ENCODE measurements around the gene PLPP3.
A peak's percentile ranks its signal among the peaks of the same experiment; 100 is the strongest.

PLPP3 gene

DNA sequence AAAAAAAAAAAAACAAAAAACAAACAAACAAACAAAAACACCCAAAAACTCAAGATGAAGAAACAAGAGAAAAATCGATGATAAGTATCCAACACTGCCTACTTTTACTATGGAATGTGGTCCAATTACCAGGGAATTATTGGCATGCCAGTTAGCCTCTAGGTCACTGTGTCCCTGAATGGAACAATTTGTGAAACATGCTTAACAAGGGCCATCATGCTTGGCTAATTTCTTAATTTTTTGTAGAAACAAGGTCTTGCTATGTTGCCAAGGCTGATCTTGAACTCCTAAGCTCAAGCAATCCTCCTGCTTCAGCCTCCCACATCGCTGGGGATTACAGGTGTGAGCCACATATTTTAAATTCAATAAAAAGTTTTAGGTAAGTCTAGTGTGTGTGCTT, 23.9 kb downstream of the PLPP3 start:
- DNase-seq (ENCODE audit: low read depth) = no peak

DNA sequence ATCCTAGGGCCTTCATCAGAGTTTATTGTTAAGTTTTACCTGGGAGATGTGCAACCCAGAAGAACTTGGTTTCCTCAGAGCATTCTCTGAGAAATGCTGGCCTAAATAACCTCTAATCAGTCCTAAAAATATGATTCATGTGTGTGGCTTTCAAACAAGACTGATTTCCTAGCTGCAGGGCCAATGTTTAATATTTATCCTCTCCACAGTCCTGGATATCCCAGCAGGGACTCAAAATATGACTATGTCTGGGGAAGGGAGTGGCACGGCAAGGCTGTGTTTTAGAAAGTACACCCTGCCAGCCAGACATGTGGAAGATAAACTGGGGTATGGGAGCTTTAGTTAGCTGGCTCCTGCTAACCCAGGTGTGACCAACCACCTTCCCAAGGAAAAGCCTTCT, 26.3 kb downstream of the PLPP3 start:
- H3K4me3 ChIP-seq (replicated peaks; ENCODE audit: low read depth, low read length) = no peak overlapping the region
- TF ChIP-seq, protein P1, sequence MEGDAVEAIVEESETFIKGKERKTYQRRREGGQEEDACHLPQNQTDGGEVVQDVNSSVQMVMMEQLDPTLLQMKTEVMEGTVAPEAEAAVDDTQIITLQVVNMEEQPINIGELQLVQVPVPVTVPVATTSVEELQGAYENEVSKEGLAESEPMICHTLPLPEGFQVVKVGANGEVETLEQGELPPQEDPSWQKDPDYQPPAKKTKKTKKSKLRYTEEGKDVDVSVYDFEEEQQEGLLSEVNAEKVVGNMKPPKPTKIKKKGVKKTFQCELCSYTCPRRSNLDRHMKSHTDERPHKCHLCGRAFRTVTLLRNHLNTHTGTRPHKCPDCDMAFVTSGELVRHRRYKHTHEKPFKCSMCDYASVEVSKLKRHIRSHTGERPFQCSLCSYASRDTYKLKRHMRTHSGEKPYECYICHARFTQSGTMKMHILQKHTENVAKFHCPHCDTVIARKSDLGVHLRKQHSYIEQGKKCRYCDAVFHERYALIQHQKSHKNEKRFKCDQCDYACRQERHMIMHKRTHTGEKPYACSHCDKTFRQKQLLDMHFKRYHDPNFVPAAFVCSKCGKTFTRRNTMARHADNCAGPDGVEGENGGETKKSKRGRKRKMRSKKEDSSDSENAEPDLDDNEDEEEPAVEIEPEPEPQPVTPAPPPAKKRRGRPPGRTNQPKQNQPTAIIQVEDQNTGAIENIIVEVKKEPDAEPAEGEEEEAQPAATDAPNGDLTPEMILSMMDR (IDR thresholded peaks at IDR 0.05; ENCODE audit: low read length, missing control alignments) = no peak
- DNase-seq (ENCODE audit: low read depth) = no peak

More for the DNA sequence above, 23.9 kb downstream of the PLPP3 start:
- TF ChIP-seq, protein P1 (IDR thresholded peaks at IDR 0.05; ENCODE audit: low read length, missing control alignments) = no peak
- H3K4me3 ChIP-seq (replicated peaks; ENCODE audit: low read depth, low read length) = no peak overlapping the region

DNA sequence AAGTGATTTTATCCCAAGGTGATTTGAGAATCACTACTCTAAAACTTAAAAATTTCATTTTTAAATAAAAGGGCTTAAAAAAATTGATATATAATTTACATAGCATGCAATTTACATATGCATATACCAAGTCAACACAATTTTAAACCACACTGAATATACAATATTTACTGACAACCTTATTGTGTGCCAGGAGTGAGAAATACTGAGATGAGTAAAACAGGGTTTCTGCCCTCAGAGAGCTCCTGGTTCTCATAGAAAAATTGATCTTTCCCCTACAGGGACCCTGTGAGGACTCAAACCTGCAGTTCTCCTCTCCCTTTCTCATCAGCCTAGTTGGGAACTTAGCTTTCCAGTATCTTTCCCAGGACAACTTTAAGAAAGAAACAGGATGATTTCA, 27.0 kb downstream of the PLPP3 start:
- no peak for DNase-seq (ENCODE audit: low read depth)
- H3K4me3 ChIP-seq (replicated peaks; ENCODE audit: low read depth, low read length) = no peak overlapping the region
- TF ChIP-seq, protein P1 (IDR thresholded peaks at IDR 0.05; ENCODE audit: low read length, missing control alignments) = no peak

DNA sequence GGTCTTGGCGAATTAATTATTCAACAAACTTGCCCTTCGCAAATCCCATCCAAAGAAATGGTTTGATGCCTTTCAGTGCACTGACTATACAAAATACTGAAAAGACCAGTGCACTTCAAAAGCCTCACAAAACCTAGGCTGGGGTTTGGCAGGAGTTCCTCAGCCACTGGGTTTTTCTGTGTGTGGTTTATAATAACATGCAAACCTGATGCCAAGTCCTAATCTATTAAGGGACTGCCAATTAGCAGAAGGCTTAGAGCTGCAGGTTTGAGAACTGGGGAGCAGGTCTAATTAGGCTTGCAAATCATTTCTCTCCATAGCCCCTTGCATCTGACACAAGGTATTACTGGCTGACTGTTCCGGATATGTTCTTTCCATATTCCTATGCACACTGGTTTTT, 27.7 kb downstream of the PLPP3 start:
- no peak for DNase-seq (ENCODE audit: low read depth)
- no peak overlapping the region for H3K4me3 ChIP-seq (replicated peaks; ENCODE audit: low read depth, low read length)
- TF ChIP-seq, protein P1 (IDR thresholded peaks at IDR 0.05; ENCODE audit: low read length, missing control alignments) = no peak

DNA sequence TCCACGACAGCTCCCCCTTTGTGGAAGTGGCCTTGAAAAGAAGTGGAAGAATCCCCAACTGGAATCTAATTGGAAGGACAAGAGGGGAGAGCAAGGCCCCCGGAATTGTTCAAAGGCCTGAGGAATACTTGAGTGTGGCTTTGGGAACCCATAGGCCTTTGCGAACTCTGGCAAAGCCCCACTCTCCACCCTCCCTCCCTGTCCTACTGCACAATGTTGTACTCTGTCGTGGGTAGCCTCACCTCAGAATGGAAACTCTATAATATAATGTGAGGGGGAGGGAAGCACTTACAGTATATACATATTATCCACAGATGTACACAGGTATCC, 28.5 kb downstream of the PLPP3 start:
- no peak for DNase-seq (ENCODE audit: low read depth)
- TF ChIP-seq, protein P1 (IDR thresholded peaks at IDR 0.05; ENCODE audit: low read length, missing control alignments) = no peak
- H3K4me3 ChIP-seq (replicated peaks; ENCODE audit: low read depth, low read length) = no peak overlapping the region

DNA sequence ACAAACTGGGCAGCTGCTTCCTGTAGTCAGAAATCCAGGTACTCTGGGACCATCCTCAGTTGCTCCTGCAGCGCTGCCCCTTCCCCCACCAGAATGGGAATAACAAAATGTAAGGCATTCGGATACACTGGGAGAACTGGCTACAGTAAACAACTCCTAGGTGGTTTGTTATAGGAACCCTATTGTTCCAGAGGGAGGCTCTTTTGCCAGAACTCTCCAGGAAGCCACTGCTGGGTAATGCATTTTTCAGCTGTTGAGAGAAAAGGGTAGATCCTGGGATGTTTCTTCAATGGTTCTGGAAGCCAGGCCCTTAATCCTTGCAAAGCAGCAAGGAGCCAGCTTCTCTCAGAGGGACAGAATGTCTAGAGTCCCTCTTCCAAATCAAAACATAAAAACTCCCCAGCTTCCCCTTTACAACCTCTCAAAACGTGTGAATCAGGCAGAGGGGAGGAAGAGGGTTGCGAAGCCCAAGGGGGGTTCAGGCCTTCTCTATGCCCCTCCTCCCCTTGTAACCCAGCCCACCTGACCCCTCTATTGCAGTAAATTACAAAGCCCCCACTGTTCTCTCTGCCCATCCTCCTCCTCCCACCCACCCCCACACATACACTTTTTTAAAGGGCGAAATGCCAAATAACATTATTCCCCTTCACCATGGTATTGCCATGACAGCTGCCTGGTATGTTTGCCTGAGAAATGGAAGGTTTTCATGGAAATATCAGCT, 29.1 kb downstream of the PLPP3 start:
- no peak overlapping the region for H3K4me3 ChIP-seq (replicated peaks; ENCODE audit: low read depth, low read length)
- peak; percentile 24 for DNase-seq (ENCODE audit: low read depth)
- TF ChIP-seq, protein P1 (IDR thresholded peaks at IDR 0.05; ENCODE audit: low read length, missing control alignments) = no peak

DNA sequence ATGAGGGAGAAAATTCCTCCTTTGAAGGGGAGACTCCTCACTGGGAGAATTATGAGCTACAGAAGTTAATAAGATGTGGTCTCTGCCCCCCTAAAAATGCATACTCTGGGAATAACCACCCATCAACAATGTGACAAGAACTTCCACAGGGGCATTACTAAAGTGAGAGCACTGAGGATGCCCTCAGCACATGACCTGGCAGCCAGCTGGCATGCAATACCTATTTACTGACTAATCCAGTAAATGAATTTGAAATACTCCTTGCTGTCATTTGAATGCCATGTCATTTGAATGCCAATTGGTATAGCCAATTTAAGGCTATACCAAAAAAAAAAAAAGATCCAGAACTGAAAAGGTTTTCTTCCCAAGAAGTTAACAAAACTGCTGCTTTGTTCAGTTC, 30.8 kb downstream of the PLPP3 start:
- DNase-seq (ENCODE audit: low read depth) = no peak
- no peak overlapping the region for H3K4me3 ChIP-seq (replicated peaks; ENCODE audit: low read depth, low read length)
- TF ChIP-seq, protein P1 (IDR thresholded peaks at IDR 0.05; ENCODE audit: low read length, missing control alignments) = no peak

Data from fibroblast of pulmonary artery (primary cell).